KMS-11 (cell line): Measurements from ENCODE around the gene ATG2B.

Experiments used
- H2AFZ ChIP-seq: fragments of 200-600 bp; sonication (generic); 2 replicates; pipeline ENCODE4 v1.6.1; 2016; ENCODE audit warnings: antibody characterized with exemption, mixed run types, low read depth
- H3K27ac ChIP-seq: fragments of 200-600 bp; sonication (generic); 2 replicates; pipeline ENCODE4 v1.6.1; 2016; ENCODE audit warnings: mild to moderate bottlenecking, mixed run types
- H3K27me3 ChIP-seq: fragments of 200-600 bp; sonication (generic); 2 replicates; pipeline ENCODE4 v1.6.1; 2017; ENCODE audit warnings: mild to moderate bottlenecking, low read depth, mixed run types, moderate library complexity; ENCODE audit not compliant: insufficient read depth
- H3K36me3 ChIP-seq: fragments of 200-600 bp; sonication (generic); 2 replicates; pipeline ENCODE4 v1.6.1; 2017; ENCODE audit warnings: mild to moderate bottlenecking, mixed run types; ENCODE audit not compliant: insufficient read depth
- H3K4me1 ChIP-seq: fragments of 200-600 bp; sonication (generic); 2 replicates; pipeline ENCODE4 v1.6.1; 2016; ENCODE audit warnings: mild to moderate bottlenecking, low read depth, mixed run types; ENCODE audit not compliant: poor library complexity, severe bottlenecking
- H3K4me2 ChIP-seq: fragments of 200-600 bp; sonication (generic); 2 replicates; pipeline ENCODE4 v1.7.0; 2016; ENCODE audit warnings: mild to moderate bottlenecking, mixed run types
- H3K4me3 ChIP-seq: fragments of 200-600 bp; sonication (generic); IDR thresholded peaks from 2 replicates; pipeline ENCODE4 v1.6.1; 2017; ENCODE audit warnings: low read depth, low read length, mixed read lengths; ENCODE audit not compliant: insufficient read depth
- H3K79me2 ChIP-seq: fragments of 200-600 bp; sonication (generic); 2 replicates; pipeline ENCODE4 v1.6.1; 2016; ENCODE audit warnings: low read depth, mixed run types; ENCODE audit not compliant: insufficient read depth
- H3K9ac ChIP-seq: fragments of 200-600 bp; sonication (generic); 2 replicates; pipeline ENCODE4 v1.6.1; 2016; ENCODE audit warnings: mild to moderate bottlenecking, mixed run types
- H4K20me1 ChIP-seq: fragments of 200-600 bp; sonication (generic); 2 replicates; pipeline ENCODE4 v1.6.1; 2016; ENCODE audit warnings: mild to moderate bottlenecking, mixed run types; ENCODE audit not compliant: insufficient read depth
- CTCF ChIP-seq: fragments of 200-600 bp; sonication (generic); conservative IDR thresholded peaks from 2 replicates; pipeline ENCODE4 v1.6.1; 2017; ENCODE audit warnings: low read depth, mild to moderate bottlenecking, antibody characterized with exemption, low read length, moderate library complexity, mixed read lengths

The ATG2B gene

DNA sequence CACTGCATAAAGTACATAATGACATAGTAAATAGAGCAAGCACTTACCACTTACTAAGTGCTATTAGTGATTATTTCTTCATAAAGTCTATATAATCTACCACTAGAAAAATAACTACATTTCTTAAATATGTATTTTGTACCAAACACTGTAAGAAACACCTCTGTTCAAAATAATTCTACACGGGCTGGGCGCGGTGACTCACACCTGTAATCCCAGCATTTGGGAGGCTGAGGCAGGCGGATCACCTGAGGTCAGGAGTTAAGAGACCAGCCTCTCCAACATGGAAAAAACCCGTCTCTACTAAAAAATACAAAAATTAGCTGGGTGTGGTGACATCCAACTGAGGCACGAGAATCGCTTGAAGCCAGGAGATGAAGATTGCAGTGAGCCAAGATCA is 38.9 kb downstream of the ATG2B start:
- Histone ChIP-seq H2AFZ (no peak overlapping the region), H3K36me3 (no peaks in the 10 kb centered on the region), H4K20me1 (no peaks in the 10 kb centered on the region), H3K4me3 (no peak overlapping the region), H3K4me1 (no peaks in the 10 kb centered on the region), H3K79me2 (no peaks in the 10 kb centered on the region), H3K27me3 (no peaks in the 10 kb centered on the region), H3K4me2 (no peak overlapping the region), H3K27ac (no peak overlapping the region), H3K9ac (no peak overlapping the region)
- no peak for TF ChIP-seq CTCF

- H3K36me3 ChIP-seq: no peaks in the 10 kb centered on the region
- no peaks in the 10 kb centered on the region for H3K27me3 ChIP-seq
- no peak for TF ChIP-seq CTCF
Observed at GRCh38 chr14:96320605-96321004, 42.5 kb downstream of the ATG2B start.

GRCh38 chr14:96318836-96319235 is 44.3 kb downstream of the ATG2B start:
- no peaks in the 10 kb centered on the region for H3K4me1 ChIP-seq

More at GRCh38 chr14:96320605-96321004, 42.5 kb downstream of the ATG2B start:
- Histone ChIP-seq H4K20me1 (no peaks in the 10 kb centered on the region), H3K9ac (no peak overlapping the region), H3K4me2 (no peak overlapping the region), H3K79me2 (no peaks in the 10 kb centered on the region), H3K4me1 (no peaks in the 10 kb centered on the region), H3K4me3 (no peak overlapping the region), H2AFZ (no peak overlapping the region), H3K27ac (no peak overlapping the region)

GRCh38 chr14:96316087-96316486 is 47.1 kb downstream of the ATG2B start:
- Histone ChIP-seq H3K4me2 (no peak overlapping the region), H3K9ac (no peak overlapping the region), H2AFZ (no peak overlapping the region), H4K20me1 (no peaks in the 10 kb centered on the region), H3K27me3 (no peaks in the 10 kb centered on the region), H3K27ac (no peak overlapping the region), H3K79me2 (no peaks in the 10 kb centered on the region), H3K4me3 (no peak overlapping the region), H3K36me3 (no peaks in the 10 kb centered on the region), H3K4me1 (no peaks in the 10 kb centered on the region)
- no peak for TF ChIP-seq CTCF

More at GRCh38 chr14:96318836-96319235, 44.3 kb downstream of the ATG2B start:
- no peaks in the 10 kb centered on the region for H3K27me3 ChIP-seq
- no peaks in the 10 kb centered on the region for H3K79me2 ChIP-seq
- H3K4me3 ChIP-seq: no peak overlapping the region
- no peaks in the 10 kb centered on the region for H4K20me1 ChIP-seq
- H3K9ac ChIP-seq: no peak overlapping the region
- TF ChIP-seq CTCF: no peak
- no peaks in the 10 kb centered on the region for H3K36me3 ChIP-seq
- H3K4me2 ChIP-seq: no peak overlapping the region
- no peak overlapping the region for H2AFZ ChIP-seq
- no peak overlapping the region for H3K27ac ChIP-seq
